Measurements from ENCODE around the gene ZNF474. TPM values are rescaled to one million over a fixed set of nuclear protein-coding genes. Genes with fewer than 3 reads are reported as not detected.

Gene ZNF474
- total RNA-seq, 1 donor from 2014 or later: 1.1 TPM

DNA sequence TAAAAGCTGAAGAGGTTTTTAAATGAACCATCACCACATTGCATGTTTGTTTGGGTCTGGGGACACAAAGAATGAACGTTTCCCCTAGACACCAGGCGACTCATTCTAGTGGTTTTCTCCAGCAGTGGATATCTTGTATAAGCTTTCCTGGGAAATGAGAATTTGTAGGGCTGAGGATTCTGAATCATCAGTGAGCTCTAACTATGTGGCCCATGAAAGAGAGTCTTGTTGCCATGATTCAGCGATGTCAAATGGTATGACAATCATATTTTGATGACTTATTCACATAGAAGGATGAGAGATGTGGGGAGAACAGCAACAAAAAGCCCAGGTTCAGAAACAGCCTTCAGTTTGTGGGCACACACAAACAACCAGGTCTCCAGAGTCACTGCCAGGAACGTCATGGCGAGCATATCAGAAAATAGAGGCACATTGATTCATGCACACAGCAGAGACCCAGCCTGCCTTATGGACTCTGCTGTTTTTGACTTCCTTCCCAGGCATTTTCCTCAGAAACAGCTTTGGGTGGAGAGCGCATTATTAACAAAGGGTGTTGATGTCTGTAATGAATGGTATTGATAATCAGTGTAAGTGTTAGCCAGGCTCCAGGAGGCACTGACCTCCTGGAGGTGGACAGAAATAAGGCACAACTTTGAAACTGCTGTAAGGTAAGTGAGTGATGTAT is 13.3 kb downstream of the ZNF474 start:
- no peak overlapping the region for H3K4me3 ChIP-seq (ENCODE audit: low read depth, low read length)
- H3K36me3 ChIP-seq (ENCODE audit: control insufficient read depth, insufficient read depth, low read length): no peaks in the 10 kb centered on the region
- no peaks in the 10 kb centered on the region for H3K27me3 ChIP-seq (ENCODE audit: control insufficient read depth, insufficient read depth, low read length)
- TF ChIP-seq, protein P1, sequence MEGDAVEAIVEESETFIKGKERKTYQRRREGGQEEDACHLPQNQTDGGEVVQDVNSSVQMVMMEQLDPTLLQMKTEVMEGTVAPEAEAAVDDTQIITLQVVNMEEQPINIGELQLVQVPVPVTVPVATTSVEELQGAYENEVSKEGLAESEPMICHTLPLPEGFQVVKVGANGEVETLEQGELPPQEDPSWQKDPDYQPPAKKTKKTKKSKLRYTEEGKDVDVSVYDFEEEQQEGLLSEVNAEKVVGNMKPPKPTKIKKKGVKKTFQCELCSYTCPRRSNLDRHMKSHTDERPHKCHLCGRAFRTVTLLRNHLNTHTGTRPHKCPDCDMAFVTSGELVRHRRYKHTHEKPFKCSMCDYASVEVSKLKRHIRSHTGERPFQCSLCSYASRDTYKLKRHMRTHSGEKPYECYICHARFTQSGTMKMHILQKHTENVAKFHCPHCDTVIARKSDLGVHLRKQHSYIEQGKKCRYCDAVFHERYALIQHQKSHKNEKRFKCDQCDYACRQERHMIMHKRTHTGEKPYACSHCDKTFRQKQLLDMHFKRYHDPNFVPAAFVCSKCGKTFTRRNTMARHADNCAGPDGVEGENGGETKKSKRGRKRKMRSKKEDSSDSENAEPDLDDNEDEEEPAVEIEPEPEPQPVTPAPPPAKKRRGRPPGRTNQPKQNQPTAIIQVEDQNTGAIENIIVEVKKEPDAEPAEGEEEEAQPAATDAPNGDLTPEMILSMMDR (IDR thresholded peaks at IDR 0.05; ENCODE audit: insufficient read depth, low read length, poor library complexity, severe bottlenecking): no peak
- DNase-seq (ENCODE audit: low read depth): peak; percentile 83

DNA sequence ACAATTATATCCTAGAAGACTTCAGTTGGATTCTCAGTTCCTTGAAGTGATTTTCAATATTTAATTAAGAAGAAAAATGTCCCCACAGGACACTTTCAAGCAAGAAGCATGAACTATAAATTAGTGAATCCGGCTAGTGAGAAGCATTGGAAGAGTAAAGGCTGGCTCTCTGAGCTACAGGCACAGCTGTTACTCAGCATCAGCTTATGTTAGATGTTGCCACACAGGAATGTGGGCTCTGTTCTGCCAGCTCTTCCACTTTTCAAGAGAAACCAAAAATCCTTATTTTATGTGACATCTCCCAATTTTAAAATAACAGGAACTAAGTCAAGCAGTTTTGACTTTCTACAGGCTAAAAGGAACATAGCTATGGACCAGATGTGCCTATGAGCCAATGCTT is 14.9 kb downstream of the ZNF474 start:
- H3K36me3 ChIP-seq (ENCODE audit: control insufficient read depth, insufficient read depth, low read length): peaks cover 1% of the 10 kb centered on the region
- DNase-seq (ENCODE audit: low read depth): no peak
- H3K27me3 ChIP-seq (ENCODE audit: control insufficient read depth, insufficient read depth, low read length): no peaks in the 10 kb centered on the region
- no peak overlapping the region for H3K4me3 ChIP-seq (ENCODE audit: low read depth, low read length)
- TF ChIP-seq, protein P1 (IDR thresholded peaks at IDR 0.05; ENCODE audit: insufficient read depth, low read length, poor library complexity, severe bottlenecking): no peak

DNA sequence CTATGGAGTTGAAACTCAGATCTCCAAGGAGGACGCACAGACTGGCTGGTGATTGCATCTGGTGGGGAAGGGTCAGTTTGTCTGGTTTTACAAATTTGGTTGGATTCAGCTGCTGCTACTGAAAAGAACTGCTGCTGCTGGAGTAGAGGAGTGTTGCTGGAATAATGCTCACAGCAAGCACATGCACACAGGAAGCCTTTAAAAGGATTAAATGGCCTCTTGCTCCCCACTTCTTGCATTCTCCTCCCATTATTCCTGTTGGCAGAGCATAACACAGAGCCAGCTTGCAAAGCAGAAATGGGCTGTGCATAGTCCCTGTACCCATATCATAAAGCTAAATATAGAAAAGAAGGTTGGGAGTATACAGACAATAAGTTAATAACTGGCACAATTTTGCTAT is 16.6 kb downstream of the ZNF474 start:
- Histone ChIP-seq H3K27me3 (ENCODE audit: control insufficient read depth, insufficient read depth, low read length) (no peaks in the 10 kb centered on the region), H3K36me3 (ENCODE audit: control insufficient read depth, insufficient read depth, low read length) (peaks cover 1% of the 10 kb centered on the region), H3K4me3 (ENCODE audit: low read depth, low read length) (no peak overlapping the region)
- DNase-seq (ENCODE audit: low read depth): no peak
- TF ChIP-seq, protein P1 (IDR thresholded peaks at IDR 0.05; ENCODE audit: insufficient read depth, low read length, poor library complexity, severe bottlenecking): no peak

DNA sequence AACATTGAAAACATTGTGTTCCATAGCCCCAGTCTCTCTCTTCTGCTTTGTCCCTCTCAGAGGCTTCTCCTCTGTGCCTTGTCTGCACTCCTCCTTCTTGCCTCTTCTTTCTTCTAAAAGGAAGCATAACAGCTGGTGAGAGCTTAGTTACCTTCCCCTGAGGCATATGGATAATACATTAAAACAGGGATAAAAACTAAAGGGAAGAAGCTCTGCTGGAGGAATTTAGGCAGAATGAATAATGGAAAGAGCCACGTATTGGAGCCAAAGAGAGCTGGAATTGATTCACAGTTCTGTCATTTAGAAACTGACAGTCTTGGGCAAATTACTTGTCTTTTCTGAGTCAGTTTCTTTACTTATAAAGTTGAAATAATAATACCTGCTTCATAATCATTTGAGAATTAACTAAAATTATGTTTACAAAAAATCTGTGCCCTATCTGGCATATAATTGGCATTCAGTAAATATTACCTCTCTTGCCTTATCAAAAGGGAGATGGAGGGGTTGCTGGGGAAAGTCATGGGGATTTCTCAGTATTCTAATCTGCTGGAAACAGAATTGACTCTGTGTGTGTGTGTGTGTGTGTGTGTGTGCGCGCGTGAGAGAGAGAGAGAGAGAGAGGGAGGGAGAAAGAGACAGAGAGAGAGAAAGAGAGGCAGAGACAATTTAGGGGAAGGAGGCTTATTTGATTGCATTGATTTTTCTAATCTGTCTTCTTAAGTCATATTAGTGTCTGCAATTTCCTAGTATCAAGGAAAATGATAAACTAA is 20.2 kb downstream of the ZNF474 start:
- DNase-seq (ENCODE audit: low read depth): no peak
- TF ChIP-seq, protein P1 (IDR thresholded peaks at IDR 0.05; ENCODE audit: insufficient read depth, low read length, poor library complexity, severe bottlenecking): no peak
- Histone ChIP-seq H3K4me3 (ENCODE audit: low read depth, low read length) (no peak overlapping the region), H3K36me3 (ENCODE audit: control insufficient read depth, insufficient read depth, low read length) (peaks cover 1% of the 10 kb centered on the region), H3K27me3 (ENCODE audit: control insufficient read depth, insufficient read depth, low read length) (no peaks in the 10 kb centered on the region)

DNA sequence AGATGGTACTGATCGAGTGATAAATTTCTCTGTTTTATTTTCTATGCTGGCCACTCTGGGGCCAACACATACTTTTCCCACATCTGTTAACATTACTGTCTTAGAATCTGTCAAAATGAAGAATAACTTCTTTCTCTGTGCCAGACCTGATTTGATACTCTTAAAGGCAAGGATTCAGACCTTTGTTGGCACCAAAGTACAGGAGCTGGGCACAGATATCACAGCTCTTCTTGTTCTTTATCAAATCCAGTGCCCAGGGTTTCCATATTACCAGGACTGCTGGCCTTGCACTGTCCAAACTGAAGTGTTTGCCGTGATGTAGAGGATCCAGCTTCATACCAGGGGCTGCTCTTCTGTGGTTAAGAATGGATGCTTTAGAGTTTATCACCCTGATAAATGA is 20.9 kb downstream of the ZNF474 start:
- no peak for DNase-seq (ENCODE audit: low read depth)
- Histone ChIP-seq H3K36me3 (ENCODE audit: control insufficient read depth, insufficient read depth, low read length) (peaks cover 1% of the 10 kb centered on the region), H3K4me3 (ENCODE audit: low read depth, low read length) (no peak overlapping the region), H3K27me3 (ENCODE audit: control insufficient read depth, insufficient read depth, low read length) (no peaks in the 10 kb centered on the region)
- TF ChIP-seq, protein P1 (IDR thresholded peaks at IDR 0.05; ENCODE audit: insufficient read depth, low read length, poor library complexity, severe bottlenecking): no peak
